NCI-H524 (cell line): ENCODE measurements around the gene LGALS12.
"Not testable (repeated sequence)": the region's sequence is repeated elsewhere in the genome, so short reads cannot be mapped to it uniquely, and the experiment has no call there.

Experiments
- DNase-seq, 2 experiments: peaks; one replicate each; lab custom pipeline; 2025; lab: John Stamatoyannopoulos, UW

LGALS12 gene

DNA sequence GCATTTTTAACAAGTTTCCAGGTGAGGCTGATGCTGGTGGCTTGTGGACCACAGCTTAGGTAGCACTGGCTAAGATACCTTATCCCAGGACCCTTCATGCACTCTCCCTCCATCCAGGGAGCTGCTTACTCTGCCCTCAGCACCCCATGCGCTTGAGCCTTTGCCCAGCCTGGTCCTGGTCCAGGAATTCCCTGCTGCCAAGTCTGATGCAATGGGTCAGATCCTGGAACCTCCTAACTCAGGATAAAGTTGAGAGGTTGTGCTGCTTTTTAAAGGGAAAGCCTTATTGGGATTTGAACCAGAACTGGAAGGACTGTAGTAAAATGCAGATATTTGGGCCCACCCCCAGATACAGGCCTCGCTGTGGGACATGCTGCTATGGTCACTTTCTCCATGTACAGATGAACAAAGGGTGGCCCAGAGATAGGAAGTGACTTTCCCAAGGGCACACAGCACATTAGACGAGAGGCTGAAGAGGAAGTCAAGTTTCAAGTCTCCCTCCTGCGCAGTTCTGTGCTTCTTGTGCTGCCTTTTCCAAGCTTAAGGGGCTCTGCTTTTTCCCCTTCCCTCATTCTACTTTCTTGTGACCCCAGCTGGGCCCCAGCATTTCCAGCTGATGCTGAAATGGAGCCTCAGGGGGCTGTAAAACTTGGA, 824 bp upstream of the LGALS12 start:
- DNase-seq: no peak

DNA sequence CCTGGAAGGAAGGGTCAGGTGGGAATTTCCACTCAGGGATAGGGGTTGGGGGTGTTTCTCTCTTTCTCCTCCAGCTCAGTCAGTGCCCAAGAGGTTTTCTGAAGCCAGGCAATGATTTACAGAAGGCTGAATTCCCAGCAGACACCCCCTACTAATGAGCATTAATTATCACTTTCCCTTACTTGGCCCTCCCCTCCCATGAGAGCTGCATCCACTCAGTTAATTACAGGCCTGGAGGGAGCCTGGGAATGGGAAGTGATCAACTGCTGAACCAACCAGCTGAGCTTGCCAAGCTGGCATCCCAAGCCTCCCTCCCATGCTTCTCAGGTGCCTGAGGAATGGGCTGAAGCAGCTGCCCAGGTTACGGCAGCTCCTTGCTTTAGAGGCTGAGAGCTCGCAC, 992 bp downstream of the LGALS12 start:
- no peak for DNase-seq

DNA sequence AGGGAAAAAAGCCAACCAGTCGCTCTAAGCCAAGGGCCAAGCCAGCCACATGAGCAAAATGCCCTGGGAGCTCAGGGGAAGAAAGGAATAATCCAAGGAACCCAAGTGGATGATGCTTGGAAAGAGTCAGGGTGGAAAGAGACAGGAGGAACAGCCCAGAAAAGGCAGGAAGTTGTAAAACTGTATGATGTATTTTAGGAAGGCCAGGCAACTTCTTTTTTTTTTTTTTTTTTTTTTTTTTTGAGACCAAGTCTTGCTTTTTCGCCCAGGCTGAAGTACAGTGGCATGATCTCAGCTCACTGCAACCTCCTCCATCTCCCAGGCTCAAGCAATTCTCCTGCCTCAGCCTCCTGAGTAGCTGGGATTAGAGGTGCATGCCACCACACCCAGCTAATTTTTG, 1.6 kb downstream of the LGALS12 start:
- DNase-seq: no peak

DNA sequence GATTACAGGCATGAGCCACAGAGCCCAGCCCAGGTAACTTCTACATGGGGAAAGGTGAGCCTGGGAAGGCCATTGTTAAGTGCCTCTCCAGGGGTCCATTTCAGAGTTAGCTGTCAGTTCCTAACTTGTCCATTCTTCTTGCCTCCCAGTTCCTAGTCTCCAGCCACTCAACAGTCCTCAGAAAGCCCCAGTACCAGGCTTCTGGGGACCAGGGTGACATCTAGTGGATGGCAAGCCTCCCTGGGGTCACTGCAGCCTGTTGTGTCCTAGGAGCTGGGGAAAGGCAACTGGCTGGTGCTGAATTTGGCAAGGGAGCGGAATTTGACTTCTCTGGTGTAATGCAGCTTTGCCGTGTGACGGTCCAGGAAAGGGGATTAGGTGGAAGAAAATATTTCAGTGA, 2.1 kb downstream of the LGALS12 start:
- peak in 1 of 2 experiments; percentile 43 for DNase-seq

DNA sequence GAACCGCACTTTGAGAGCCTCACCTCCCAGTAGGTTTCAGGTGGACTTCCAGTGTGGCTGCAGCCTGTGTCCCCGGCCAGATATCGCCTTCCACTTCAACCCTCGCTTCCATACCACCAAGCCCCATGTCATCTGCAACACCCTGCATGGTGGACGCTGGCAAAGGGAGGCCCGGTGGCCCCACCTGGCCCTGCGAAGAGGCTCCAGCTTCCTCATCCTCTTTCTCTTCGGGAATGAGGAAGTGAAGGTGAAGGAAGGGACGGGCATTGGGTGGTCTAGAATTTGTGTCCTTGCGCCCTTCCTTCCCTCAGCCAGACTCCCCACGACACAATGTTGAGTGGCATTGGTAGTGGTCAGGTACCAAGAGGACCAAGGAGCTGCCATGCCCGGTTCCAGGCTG, 2.9 kb downstream of the LGALS12 start:
- DNase-seq: no peak

DNA sequence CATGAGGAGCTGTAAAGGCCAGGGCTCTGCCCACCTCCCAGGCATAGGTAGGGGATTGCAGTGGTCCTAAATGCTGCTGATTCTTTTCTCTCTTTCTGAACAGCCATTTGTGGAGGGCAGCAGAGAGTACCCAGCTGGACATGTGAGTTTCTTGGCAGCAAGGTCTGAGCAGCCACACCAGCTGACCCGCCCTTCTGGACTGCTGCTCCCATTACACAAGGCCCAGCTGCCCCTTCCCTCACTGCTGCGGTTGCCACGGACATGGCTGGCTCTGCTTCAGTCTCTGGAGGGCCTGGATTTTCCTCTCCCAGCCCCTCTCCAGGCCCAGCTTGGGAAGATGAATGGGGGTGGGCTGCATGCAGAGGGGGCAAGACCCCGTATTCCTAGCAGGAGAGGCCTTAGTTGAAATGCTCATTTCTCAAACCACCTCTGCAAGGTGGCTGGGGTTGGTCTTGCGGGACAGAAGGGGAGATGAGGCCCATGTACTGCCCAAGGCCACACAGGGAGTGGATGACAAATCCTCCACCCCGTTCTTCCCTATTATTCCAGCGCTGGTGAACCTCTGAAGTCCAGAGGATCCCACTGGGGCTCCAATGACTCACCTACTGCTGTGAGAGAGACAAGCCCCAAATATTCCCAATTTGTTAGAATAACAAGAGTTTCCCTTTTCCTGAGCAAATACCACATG, 4.6 kb downstream of the LGALS12 start:
- no peak for DNase-seq

DNA sequence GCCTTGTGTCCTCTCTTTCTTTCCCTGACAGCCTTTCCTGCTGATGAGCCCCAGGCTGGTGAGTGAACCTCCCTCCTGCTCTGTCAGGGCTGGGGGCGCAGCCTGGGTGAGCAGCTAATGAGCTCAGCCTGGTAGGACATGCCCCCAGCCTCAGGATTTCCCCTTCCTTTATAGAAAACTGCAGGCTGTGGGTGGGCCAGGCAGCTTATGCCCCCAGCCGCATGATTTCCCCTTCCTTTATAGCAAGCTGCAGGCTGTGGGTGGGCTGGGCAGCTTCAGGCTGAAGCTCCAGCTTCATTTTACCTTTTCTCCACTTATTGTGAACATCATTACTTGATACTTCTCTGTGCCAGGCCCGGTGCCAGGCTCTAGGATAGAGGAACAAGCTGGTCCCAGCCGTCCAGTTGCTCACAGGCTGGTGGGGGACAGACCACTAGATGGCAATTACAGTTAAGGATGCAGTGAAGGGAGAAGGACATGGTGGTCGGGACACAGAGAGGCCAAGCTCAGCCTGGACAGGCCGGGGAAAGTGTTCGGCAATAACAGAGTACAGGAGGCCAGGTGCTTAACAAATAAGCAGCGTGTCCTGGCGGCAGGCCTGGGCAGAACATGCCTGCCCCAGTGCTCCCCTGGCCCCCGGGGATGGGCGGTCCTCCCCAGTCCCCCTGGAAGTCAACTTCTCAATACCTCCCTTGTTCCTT, 5.3 kb downstream of the LGALS12 start:
- DNase-seq: no peak

DNA sequence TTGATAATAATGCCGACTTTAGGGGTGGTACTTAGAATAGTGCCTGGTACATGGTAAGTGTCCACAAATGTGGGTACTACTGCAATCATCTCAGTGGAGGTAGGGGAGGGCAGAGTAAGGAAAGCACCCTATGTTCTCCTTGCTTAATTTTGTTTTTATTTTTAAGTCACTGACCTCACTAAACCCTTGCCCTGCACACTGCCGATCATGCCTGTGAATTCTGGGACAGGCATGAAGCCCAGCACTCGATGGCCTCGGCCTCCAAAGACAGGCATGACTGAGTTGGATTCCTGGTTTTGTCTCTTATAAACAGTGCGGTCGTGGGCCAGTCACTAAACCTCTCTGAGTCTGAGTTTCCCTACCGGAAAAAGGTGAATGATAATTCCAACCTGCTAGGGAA, 6.9 kb downstream of the LGALS12 start:
- no peak for DNase-seq

DNA sequence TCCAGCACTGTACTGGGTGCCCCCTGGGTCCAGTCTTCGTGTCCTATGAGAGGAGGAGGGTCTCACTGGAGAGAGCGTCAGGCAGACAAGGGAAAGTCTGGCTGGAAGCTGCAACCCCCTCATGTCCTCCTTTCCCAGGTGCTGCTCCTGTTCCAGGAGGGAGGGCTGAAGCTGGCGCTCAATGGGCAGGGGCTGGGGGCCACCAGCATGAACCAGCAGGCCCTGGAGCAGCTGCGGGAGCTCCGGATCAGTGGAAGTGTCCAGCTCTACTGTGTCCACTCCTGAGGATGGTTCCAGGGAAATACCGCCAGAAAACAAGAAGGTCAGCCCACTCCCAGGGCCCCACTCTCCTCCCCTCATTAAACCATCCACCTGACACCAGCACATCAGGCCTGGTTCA, 10.2 kb downstream of the LGALS12 start:
- no peak for DNase-seq

DNA sequence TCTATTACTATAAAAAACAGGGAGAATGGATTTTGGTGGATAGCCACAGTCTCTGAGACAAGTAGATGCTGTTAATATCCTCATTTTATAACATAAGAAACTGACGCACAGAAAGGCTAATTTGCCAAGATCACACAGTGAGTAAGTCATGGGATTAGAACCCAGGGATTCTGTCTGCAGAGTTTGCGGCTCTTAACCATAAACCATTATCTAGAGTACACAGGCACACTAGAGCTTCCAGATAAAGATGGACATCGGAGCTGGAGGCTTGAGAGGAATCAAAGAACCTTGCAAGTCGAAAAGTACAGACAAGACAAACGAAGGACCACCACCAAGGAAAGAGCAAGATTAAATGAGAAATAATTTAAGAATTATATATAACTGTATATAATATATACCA, 11.3 kb downstream of the LGALS12 start:
- no peak for DNase-seq

DNA sequence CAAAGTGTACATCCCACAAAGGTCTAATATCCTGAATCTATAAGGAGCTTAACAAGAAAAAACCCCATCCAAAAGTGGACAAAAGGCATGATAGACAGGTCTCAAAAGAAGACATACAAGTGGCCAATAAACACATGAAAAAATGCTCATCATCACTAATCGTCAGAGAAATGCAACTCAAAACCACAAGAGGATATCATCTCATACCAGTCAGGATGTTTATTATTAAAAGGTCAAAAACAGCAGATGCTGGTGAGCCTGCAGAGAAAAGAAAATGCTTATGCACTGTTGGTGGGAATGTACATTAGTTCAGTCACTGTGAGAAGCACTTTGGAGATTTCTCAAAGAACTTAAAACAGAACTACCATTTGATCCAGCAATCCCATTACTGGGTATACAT, 12.7 kb downstream of the LGALS12 start:
- no peak for DNase-seq

DNA sequence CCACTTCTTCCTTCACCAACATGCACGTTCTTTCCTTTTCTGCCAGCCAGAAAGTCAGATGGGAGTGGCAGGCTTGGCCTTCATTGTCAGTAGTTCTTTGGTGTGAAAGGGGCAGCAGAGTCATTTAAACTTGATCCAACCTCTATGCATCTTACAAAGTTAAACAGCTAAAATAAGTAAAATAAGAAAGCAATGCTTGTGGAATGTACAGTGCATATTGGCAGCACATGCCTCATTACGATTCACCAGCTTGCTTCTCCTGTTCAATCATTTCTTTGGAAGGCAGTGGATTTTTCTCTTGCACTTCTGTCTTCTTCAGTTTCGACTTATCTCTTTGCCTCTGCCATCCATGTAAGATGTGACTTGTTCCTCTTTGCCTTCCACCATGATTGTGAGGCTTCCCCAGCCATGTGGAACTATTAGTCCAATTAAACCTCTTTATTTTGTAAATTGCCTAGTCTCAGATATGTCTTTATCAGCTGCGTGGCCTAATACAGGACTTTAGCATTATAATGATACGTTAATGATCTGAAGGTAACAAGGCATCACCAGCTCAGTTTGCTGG, 14.8 kb downstream of the LGALS12 start:
- no peak for DNase-seq

DNA sequence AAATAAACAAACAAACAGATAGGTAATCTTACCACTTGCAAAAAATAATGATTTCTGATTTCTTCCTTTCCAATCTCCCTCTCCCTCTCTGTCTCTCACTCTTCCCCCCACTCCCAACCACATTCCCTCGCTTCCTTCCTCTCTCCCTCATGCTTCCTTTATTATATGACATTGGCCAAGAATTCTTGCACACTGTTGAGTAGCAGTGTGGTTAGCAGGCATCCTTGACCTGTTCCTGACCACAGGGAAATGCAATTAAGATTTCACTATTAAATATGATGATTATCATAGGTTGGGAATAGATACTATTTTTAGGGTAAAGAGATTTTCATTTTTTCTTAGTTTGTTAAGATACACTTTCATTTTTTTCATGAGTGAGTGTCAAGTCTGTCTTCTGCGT, 16.0 kb downstream of the LGALS12 start:
- DNase-seq: no peak

DNA sequence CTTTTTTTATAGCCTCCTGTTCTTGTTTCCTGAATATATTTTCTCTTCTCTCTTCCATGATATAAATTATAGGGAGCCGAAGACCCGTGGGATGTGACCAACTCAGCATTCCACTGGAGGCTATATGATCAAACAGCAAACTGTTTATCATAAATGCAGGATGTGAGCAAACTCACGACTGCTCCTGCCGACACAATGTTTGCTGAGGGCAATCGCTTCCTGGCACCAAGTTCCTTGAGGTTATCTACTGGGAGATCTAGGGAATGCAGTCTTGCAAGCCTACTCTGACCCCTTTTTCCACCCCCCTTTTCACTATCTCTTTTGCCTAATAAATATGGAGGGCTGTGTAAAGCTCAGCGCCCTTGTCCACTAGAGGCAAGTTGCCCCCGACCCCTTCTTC, 17.3 kb downstream of the LGALS12 start:
- DNase-seq: no peak

DNA sequence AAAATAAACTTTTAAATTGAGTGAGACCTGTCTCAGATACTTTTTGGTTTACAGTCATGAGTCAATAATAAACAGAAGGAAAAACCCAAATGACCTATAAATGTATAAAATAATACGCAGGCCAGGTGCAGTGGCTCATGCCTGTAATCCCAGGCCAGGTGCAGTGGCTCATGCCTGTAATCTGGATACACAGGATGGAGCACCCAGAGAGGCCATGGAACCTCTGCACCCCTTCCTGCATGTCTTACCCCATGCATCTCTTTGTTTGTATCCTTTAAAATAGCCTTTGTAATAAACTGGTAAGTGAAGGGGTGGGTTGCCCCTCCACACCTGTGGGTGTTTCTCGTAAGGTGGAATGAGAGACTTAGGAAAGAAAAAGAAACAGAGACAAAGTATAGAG, 21.8 kb downstream of the LGALS12 start:
- DNase-seq: no peak

DNA sequence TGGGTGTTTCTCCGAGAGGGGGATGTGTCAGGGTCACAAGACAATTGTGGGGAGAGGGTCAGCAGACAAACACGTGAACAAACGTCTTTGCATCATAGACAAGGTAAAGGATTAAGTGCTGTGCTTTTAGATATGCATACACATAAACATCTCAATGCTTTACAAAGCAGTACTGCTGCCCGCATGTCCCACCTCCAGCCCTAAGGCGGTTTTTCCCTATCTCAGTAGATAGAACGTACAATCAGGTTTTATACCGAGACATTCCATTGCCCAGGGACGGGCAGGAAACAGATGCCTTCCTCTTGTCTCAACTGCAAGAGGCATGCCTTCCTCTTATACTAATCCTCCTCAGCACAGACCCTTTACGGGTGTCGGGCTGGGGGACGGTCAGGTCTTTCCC, 22.3 kb downstream of the LGALS12 start:
- DNase-seq: not testable (repeated sequence)

DNA sequence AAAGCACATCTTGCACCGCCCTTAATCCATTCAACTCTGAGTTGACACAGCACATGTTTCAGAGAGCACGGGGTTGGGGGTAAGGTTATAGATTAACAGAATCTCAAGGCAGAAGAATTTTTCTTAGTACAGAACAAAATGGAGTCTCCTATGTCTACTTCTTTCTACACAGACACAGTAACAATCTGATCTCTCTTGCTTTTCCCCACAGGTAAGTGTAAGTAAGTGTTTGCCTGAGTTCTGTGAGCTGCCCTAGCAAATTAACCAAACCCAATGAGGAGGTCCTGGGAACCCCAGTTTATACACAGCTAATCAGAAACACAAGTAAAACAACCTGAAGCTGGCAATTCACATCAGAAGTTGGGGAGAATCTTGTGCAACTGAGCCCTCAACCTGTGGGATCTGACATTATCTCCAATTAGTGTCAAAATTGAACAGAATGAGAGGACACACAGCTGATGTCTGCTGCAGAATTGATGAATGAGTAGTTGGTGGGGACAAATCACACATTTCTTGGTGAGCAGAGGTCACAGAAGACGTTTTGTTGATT, 22.9 kb downstream of the LGALS12 start:
- not testable (repeated sequence) for DNase-seq

DNA sequence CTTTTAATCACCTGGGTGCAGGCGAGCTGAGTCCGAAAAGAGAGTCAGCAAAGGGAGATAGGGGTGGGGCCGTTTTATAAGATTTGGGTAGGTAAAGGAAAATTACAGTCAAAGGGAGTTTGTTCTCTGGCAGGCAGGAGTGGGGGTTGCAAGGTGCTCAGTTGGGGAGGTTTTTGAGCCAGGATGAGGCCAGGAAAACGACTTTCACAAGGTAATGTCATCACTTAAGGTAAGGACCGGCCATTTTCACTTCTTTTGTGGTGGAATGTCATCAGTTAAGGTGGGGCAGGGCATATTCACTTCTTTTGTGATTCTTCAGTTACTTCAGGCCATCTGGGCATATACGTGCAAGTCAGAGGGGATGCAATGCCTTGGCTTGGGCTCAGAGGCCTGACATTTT, 23.5 kb downstream of the LGALS12 start:
- not testable (repeated sequence) for DNase-seq

DNA sequence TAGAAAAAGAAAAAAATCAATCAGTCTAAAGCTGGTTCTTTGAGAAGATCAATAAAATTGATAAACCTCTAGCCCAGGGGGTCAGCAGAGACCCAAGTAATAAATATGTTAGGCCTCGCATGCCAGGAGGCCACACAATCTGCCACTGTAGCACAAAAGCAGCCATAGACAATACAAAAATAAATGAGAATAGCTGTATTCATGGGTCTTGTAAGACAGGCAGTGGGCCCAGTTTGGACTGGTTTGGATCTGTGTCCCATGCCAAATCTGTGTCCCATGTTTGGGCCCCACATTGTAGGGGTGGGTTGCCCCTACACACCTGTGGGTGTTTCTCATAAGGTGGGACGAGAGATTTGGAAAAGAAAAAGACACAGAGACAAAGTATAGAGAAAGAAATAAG, 24.1 kb downstream of the LGALS12 start:
- no peak for DNase-seq

DNA sequence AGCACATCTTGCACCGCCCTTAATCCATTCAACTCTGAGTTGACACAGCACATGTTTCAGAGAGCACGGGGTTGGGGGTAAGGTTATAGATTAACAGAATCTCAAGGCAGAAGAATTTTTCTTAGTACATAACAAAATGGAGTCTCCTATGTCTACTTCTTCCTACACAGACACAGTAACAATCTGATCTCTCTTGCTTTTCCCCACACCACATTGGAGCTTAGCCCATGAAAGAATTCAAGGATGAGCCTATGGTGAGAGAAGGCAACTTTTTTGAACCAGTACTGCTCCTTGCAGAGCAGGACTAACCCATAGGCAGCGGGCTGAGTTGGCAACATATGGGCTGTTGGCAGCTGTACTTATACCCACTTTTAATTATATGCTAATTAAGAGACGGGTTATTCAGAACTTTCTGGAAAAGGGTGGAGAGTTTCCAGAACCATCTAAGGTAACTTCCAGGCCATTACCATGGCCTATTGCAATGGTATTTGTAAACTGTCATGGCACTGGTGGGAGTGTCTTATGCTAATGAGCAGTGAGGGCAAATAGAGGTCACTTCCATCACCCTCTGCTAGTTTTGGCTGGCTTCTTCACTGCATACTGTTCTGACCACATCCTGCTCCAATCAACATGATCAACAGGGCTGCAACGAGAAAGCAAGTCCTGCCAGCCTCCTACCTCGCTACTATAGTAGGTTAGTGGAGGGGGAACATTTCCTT, 25.3 kb downstream of the LGALS12 start:
- not testable (repeated sequence) for DNase-seq

DNA sequence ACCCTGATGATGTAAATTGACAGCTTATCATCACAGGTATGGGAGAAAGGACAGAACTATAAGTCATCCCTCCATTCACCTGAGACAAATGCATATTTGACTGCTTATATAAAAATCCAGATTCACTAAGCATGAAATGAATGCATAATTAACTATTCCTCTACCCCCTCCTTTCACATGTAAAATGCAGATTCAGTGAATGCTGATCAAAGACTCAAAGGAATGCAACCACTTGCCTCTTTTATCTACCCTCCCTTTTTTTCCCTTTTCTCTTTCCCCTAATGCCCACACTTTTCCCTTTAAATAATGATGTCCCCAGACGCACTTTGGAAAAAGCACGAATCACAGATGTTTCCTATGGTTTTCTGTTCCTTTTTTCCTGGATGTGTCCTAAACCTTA, 26.2 kb downstream of the LGALS12 start:
- no peak for DNase-seq
